HEK293 (cell line): ENCODE results near the gene HAAO.
A peak's percentile ranks its signal among the peaks of the same experiment; 100 is the strongest.

Source experiments
- CTCF ChIA-PET: fragments of 350-600 bp; formaldehyde crosslinking; extraction: SDS; loops from one replicate; lab custom pipeline; 2021; ENCODE audit warnings: antibody characterized with exemption; lab: Yijun Ruan, JAX
- POLR2A ChIA-PET: fragments of 300-600 bp; formaldehyde crosslinking; extraction: SDS; loops from one replicate; lab custom pipeline; 2020; ENCODE audit warnings: antibody characterized with exemption, inconsistent platforms; lab: Yijun Ruan, JAX
- H3K27ac ChIP-seq: fragments of 200-500 bp; sonication (Bioruptor generic); 2 replicates; pipeline ENCODE4 v1.5.1; 2014; ENCODE audit warnings: low read depth, low read length, control low read depth, inconsistent platforms; ENCODE audit errors: extremely low read depth
- H3K36me3 ChIP-seq, 2 experiments: fragments of 200-500 bp in 1 of 2; sonication (Bioruptor generic) in 1 of 2; 1 replicate in 1 of 2; 2 replicates in 1 of 2; pipeline ENCODE4 v1.5.1; 2014 to 2017; ENCODE audit warnings: inconsistent platforms in 2 of 2, low read length in 2 of 2; ENCODE audit not compliant: control insufficient read depth in 2 of 2, insufficient read depth in 1 of 2
- H3K4me1 ChIP-seq: fragments of 200-500 bp; sonication (Bioruptor generic); 2 replicates; pipeline ENCODE4 v1.5.1; 2014; ENCODE audit warnings: mild to moderate bottlenecking, low read length, inconsistent platforms; ENCODE audit not compliant: control insufficient read depth, insufficient read depth
- H3K4me3 ChIP-seq: 2 replicates; pipeline ENCODE4 v1.5.1; 2011; ENCODE audit warnings: low read depth, mild to moderate bottlenecking, control low read depth, low read length, moderate library complexity
- H3K9me3 ChIP-seq: fragments of 200-500 bp; sonication (Bioruptor generic); 2 replicates; pipeline ENCODE4 v1.5.1; 2014; ENCODE audit warnings: low read depth, low read length, inconsistent platforms; ENCODE audit not compliant: control insufficient read depth, insufficient read depth
- GLIS1 ChIP-seq: fragments of 450-650 bp; formaldehyde crosslinking; IDR thresholded peaks from 2 replicates; pipeline ENCODE4 v1.5.1; 2016; ENCODE audit warnings: missing biosample characterization, missing genetic modification characterization
- GLIS2 ChIP-seq: fragments of 450-650 bp; formaldehyde crosslinking; IDR thresholded peaks from 2 replicates; pipeline ENCODE4 v1.5.1; 2016; ENCODE audit warnings: missing biosample characterization, missing genetic modification characterization
- MEIS1 ChIP-seq: sonication (generic); formaldehyde crosslinking; IDR thresholded peaks from 2 replicates; pipeline ENCODE4 v1.8.1; 2022; ENCODE audit warnings: missing genetic modification reagents, mild to moderate bottlenecking, borderline replicate concordance
- RBAK ChIP-seq: fragments of 450-650 bp; formaldehyde crosslinking; IDR thresholded peaks from 2 replicates; pipeline ENCODE4 v1.5.1; 2016; ENCODE audit warnings: missing biosample characterization, missing genetic modification characterization
- YY1 ChIP-seq: fragments of 450-650 bp; formaldehyde crosslinking; IDR thresholded peaks from 2 replicates; pipeline ENCODE4 v1.5.1; 2018; ENCODE audit warnings: missing biosample characterization, missing genetic modification characterization
- ZBTB17 ChIP-seq: fragments of 450-650 bp; formaldehyde crosslinking; IDR thresholded peaks from 2 replicates; pipeline ENCODE4 v1.5.1; 2016; ENCODE audit warnings: missing biosample characterization, missing genetic modification characterization
- ZBTB48 ChIP-seq: fragments of 450-650 bp; formaldehyde crosslinking; IDR thresholded peaks from 2 replicates; pipeline ENCODE4 v1.5.1; 2016; ENCODE audit warnings: missing biosample characterization, missing genetic modification characterization
- ZEB2 ChIP-seq: fragments of 450-650 bp; formaldehyde crosslinking; IDR thresholded peaks from 2 replicates; pipeline ENCODE4 v1.5.1; 2016; ENCODE audit warnings: missing biosample characterization, missing genetic modification characterization
- ZFP37 ChIP-seq: fragments of 450-650 bp; formaldehyde crosslinking; IDR thresholded peaks from 2 replicates; pipeline ENCODE4 v1.5.1; 2016; ENCODE audit warnings: missing biosample characterization, missing genetic modification characterization
- ZFP69B ChIP-seq: fragments of 450-650 bp; formaldehyde crosslinking; IDR thresholded peaks from 2 replicates; pipeline ENCODE4 v1.5.1; 2016; ENCODE audit warnings: missing biosample characterization, missing genetic modification characterization
- ZNF19 ChIP-seq: fragments of 450-650 bp; formaldehyde crosslinking; IDR thresholded peaks from 2 replicates; pipeline ENCODE4; 2016; ENCODE audit warnings: missing biosample characterization, missing genetic modification characterization, low read depth
- ZNF2 ChIP-seq: fragments of 450-650 bp; formaldehyde crosslinking; IDR thresholded peaks from 2 replicates; pipeline ENCODE4 v1.5.1; 2016; ENCODE audit warnings: missing biosample characterization, missing genetic modification characterization
- ZNF223 ChIP-seq: fragments of 450-650 bp; formaldehyde crosslinking; IDR thresholded peaks from 2 replicates; pipeline ENCODE4 v1.5.1; 2016; ENCODE audit warnings: missing biosample characterization, missing genetic modification characterization
- ZNF239 ChIP-seq: fragments of 450-650 bp; formaldehyde crosslinking; IDR thresholded peaks from 2 replicates; pipeline ENCODE4 v1.5.1; 2016; ENCODE audit warnings: missing biosample characterization, missing genetic modification characterization
- ZNF248 ChIP-seq: fragments of 450-650 bp; formaldehyde crosslinking; IDR thresholded peaks from 2 replicates; pipeline ENCODE4 v1.5.1; 2017; ENCODE audit warnings: missing biosample characterization, missing genetic modification characterization
- ZNF561 ChIP-seq: fragments of 450-650 bp; IDR thresholded peaks from 2 replicates; pipeline ENCODE4 v1.5.1; 2018; ENCODE audit warnings: missing biosample characterization, missing genetic modification characterization, borderline replicate concordance
- ZNF623 ChIP-seq: fragments of 450-650 bp; formaldehyde crosslinking; IDR thresholded peaks from 2 replicates; pipeline ENCODE4 v1.5.1; 2016; ENCODE audit warnings: missing biosample characterization, missing genetic modification characterization
- ZNF654 ChIP-seq: fragments of 450-650 bp; formaldehyde crosslinking; IDR thresholded peaks from 2 replicates; pipeline ENCODE4 v1.5.1; 2016; ENCODE audit warnings: low read depth, missing biosample characterization, missing genetic modification characterization
- ZNF76 ChIP-seq: fragments of 450-650 bp; formaldehyde crosslinking; IDR thresholded peaks from 2 replicates; pipeline ENCODE4; 2016; ENCODE audit warnings: low read depth, missing biosample characterization, missing genetic modification characterization, borderline replicate concordance
- TF ChIP-seq, protein P1 (sequence below): fragments of 450-650 bp; formaldehyde crosslinking; IDR thresholded peaks from 2 replicates; pipeline ENCODE4 v1.5.1; 2016; ENCODE audit warnings: missing biosample characterization, missing genetic modification characterization
- TF ChIP-seq, protein P2 (sequence below): fragments of 450-650 bp; formaldehyde crosslinking; IDR thresholded peaks from 2 replicates; pipeline ENCODE4 v1.5.1; 2016; ENCODE audit warnings: missing biosample characterization, missing genetic modification characterization
- TF ChIP-seq, protein P3 (sequence below): fragments of 450-650 bp; formaldehyde crosslinking; IDR thresholded peaks from 2 replicates; pipeline ENCODE4 v1.5.1; 2016; ENCODE audit warnings: missing biosample characterization, missing genetic modification characterization

Gene HAAO

DNA sequence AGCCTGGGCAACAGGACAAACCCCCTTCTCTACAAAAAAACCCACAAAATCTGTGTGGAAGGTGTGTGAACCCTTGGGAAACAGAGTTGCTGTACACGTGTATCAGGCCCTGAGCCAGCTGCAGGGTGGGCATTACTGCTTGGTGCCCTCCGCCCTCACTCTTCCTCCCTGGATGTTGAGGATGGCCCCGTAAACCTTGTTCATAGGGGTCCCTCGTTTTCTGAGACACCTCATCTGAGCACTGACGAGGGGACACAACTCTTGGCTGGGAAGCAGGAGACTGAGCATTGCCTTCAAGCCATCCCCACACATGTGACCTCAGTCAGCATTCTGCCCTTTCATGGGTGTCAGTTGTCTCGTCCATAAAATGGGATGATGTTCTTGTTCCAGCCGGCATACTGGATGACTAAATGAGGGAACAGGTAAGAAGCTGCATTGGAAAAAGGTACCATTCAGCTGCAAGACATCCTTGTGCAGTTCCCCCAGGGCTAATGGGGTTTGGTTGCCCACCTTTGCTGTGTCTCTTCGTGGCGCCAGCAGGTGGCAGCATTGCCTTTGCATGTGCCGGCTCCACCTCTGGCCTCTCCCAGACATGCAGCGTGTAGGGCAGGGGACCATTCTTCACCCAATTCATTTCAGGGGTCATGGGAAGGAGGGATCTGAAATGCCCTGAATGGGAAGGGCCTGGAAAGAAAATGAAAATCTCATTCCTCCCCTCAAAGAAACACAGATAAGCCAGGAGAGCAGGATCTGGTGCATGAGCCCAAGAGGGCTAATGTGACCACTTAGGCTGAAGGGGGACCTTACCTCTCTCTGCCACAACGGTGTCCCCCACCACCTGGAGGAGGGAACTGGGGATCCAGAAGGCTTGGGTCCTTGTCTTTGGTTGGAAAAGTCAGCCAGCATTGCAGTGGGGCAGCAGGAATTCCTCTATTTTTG lies 36.4 kb upstream of the HAAO start:
- Histone ChIP-seq H3K4me1 (no peaks in the 10 kb centered on the region), H3K9me3 (no peaks in the 10 kb centered on the region), H3K36me3 (no peaks in the 10 kb centered on the region), H3K4me3 (no peak overlapping the region), H3K27ac (no peak overlapping the region)
- TF ChIP-seq ZBTB48 (tag by site-specific recombination), result peak; percentile 53; the same call in 1 of the 2 replicates
- TF ChIP-seq ZNF654 (tag by site-specific recombination), result peak; percentile 83
- no peak for TF ChIP-seq MEIS1 (CRISPR knock-in tag)
- peak; percentile 83 for TF ChIP-seq ZNF2 (tag by site-specific recombination)
- no peak for TF ChIP-seq YY1 (tag by site-specific recombination)
- TF ChIP-seq, protein P1, sequence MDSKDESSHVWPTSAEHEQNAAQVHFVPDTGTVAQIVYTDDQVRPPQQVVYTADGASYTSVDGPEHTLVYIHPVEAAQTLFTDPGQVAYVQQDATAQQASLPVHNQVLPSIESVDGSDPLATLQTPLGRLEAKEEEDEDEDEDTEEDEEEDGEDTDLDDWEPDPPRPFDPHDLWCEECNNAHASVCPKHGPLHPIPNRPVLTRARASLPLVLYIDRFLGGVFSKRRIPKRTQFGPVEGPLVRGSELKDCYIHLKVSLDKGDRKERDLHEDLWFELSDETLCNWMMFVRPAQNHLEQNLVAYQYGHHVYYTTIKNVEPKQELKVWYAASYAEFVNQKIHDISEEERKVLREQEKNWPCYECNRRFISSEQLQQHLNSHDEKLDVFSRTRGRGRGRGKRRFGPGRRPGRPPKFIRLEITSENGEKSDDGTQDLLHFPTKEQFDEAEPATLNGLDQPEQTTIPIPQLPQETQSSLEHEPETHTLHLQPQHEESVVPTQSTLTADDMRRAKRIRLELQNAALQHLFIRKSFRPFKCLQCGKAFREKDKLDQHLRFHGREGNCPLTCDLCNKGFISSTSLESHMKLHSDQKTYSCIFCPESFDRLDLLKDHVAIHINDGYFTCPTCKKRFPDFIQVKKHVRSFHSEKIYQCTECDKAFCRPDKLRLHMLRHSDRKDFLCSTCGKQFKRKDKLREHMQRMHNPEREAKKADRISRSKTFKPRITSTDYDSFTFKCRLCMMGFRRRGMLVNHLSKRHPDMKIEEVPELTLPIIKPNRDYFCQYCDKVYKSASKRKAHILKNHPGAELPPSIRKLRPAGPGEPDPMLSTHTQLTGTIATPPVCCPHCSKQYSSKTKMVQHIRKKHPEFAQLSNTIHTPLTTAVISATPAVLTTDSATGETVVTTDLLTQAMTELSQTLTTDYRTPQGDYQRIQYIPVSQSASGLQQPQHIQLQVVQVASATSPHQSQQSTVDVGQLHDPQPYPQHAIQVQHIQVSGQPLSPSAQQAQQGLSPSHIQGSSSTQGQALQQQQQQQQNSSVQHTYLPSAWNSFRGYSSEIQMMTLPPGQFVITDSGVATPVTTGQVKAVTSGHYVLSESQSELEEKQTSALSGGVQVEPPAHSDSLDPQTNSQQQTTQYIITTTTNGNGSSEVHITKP, result peak; percentile 36; the same call in 1 of the 2 replicates
- TF ChIP-seq, protein P2, sequence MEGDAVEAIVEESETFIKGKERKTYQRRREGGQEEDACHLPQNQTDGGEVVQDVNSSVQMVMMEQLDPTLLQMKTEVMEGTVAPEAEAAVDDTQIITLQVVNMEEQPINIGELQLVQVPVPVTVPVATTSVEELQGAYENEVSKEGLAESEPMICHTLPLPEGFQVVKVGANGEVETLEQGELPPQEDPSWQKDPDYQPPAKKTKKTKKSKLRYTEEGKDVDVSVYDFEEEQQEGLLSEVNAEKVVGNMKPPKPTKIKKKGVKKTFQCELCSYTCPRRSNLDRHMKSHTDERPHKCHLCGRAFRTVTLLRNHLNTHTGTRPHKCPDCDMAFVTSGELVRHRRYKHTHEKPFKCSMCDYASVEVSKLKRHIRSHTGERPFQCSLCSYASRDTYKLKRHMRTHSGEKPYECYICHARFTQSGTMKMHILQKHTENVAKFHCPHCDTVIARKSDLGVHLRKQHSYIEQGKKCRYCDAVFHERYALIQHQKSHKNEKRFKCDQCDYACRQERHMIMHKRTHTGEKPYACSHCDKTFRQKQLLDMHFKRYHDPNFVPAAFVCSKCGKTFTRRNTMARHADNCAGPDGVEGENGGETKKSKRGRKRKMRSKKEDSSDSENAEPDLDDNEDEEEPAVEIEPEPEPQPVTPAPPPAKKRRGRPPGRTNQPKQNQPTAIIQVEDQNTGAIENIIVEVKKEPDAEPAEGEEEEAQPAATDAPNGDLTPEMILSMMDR, result peak; percentile 87
- TF ChIP-seq ZNF223 (tag by site-specific recombination), result peak; percentile 80; the same call in 1 of the 2 replicates
- ChIA-PET POLR2A (interaction anchor here (0.8 kb wide), 1 partner anchor 22 kb away, joined by 3 read pairs; no protein-coding TSS in a partner anchor), CTCF (interaction anchor here (0.6 to 3.8 kb wide), 48 partner anchors 9 to 981 kb away, joined by 3 to 32 read pairs (median 4); no protein-coding TSS in a partner anchor)

DNA sequence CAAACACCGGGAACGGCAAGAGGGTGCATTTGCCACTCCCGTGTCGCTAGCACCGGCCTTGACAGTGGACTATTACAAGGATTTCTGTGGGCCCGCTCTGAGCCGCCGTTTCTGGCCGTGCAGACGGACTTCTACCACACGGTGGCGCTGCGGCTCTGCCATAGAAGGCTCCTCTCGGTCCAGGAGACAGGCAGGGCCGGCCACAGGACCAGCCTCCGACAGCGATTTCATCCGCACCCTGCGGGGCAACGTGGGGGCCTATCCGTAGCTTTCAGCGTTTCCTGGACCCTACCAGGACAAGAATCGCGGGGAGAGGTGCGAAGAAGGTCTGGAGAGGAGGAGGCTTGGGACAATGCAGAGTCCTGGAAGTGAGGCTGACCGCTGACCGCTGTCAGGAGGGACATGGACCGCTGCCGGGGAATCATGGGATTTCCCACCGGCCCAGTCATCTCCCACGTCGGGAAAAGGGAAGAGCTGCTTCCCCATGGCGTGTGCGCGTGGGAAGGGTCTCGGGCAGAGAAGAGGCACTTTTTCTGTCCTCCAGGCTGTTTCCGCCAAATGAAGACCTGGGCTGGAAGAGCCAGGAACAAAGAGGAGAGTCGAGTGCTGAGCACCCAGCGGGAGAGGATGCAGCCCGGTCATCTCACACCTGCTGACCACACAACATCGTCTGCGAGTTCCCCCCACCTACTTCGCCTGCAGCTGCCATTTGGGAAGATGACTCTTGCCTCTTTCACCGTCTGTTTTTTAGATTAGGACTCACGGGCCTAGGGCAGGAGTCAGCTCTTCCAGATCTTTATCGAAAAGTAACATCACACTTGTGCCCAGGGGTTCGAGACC lies 35.5 kb upstream of the HAAO start:
- H3K36me3 ChIP-seq, result no peaks in the 10 kb centered on the region
- H3K9me3 ChIP-seq, result no peaks in the 10 kb centered on the region
- ChIA-PET POLR2A (interaction anchor here (0.8 kb wide), 1 partner anchor 23 kb away, joined by 3 read pairs; no protein-coding TSS in a partner anchor), CTCF (interaction anchor here (0.6 to 3.8 kb wide), 55 partner anchors 8 to 982 kb away, joined by 3 to 32 read pairs (median 4); no protein-coding TSS in a partner anchor)
- no peak overlapping the region for H3K27ac ChIP-seq
- H3K4me1 ChIP-seq, result no peaks in the 10 kb centered on the region
- peak overlapping the region; percentile 26 for H3K4me3 ChIP-seq
- TF ChIP-seq, protein P3, sequence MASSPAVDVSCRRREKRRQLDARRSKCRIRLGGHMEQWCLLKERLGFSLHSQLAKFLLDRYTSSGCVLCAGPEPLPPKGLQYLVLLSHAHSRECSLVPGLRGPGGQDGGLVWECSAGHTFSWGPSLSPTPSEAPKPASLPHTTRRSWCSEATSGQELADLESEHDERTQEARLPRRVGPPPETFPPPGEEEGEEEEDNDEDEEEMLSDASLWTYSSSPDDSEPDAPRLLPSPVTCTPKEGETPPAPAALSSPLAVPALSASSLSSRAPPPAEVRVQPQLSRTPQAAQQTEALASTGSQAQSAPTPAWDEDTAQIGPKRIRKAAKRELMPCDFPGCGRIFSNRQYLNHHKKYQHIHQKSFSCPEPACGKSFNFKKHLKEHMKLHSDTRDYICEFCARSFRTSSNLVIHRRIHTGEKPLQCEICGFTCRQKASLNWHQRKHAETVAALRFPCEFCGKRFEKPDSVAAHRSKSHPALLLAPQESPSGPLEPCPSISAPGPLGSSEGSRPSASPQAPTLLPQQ (tag by site-specific recombination), result peak; percentile 91
- TF ChIP-seq ZNF19 (no peak), ZNF248 (tag by site-specific recombination) (no peak), GLIS2 (tag by site-specific recombination) (peak; percentile 72), ZFP69B (tag by site-specific recombination) (peak; percentile 87), ZNF623 (tag by site-specific recombination) (peak; percentile 39), ZNF76 (tag by site-specific recombination) (peak; percentile 37; the same call in 1 of the 2 replicates), ZNF239 (no peak), ZBTB17 (tag by site-specific recombination) (peak; percentile 59), RBAK (tag by site-specific recombination) (no peak), GLIS1 (tag by site-specific recombination) (peak; percentile 62), ZFP37 (tag by site-specific recombination) (no peak), ZNF654 (tag by site-specific recombination) (peak; percentile 83), ZNF2 (tag by site-specific recombination) (no peak), ZEB2 (tag by site-specific recombination) (0 out of 2 replicates have a peak, but pooled peaks have one; percentile 24), ZNF561 (tag by site-specific recombination) (no peak)
- TF ChIP-seq, protein P2, result peak; percentile 90
